GM19025 (cell line): ENCODE results near the gene NOS2.
"Not testable (repeated sequence)": the region's sequence is repeated elsewhere in the genome, so short reads cannot be mapped to it uniquely, and the experiment has no call there.

Experiments
- ATAC-seq: cut with Tn5 transposase; IDR thresholded peaks from one replicate; pipeline ENCODE4 v1.9.1; 2021; ENCODE audit warnings: mild to moderate bottlenecking, low read depth, moderate library complexity; ENCODE audit not compliant: unreplicated experiment

The NOS2 gene

DNA sequence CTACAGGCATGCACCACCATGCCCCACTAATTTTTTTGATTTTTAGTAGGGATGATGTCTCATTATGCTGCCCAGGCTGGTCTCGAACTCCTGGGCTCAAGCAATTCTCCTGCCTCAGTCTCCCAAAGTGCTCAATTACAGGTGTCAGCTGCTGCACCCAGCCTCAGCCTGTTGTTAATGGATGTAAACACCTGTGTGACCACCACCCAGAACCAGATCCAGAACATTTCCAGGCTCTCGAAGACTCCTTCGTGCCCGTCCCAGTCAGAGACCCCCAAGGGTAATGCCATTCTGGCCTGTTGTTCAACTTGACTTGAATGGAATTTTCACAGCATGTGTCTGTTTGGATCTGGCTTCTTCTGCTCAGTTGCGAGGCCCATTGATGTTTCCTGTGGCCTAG, 59.8 kb downstream of the NOS2 start:
- not testable (repeated sequence) for ATAC-seq

- no peak for ATAC-seq
These were observed 66.6 kb downstream of the NOS2 start for GRCh38 chr17:27733773-27734172.

GRCh38 chr17:27732746-27733145, 67.6 kb downstream of the NOS2 start:
- ATAC-seq: not testable (repeated sequence)

- not testable (repeated sequence) for ATAC-seq
These were observed 74.3 kb downstream of the NOS2 start for GRCh38 chr17:27725982-27726381.

GRCh38 chr17:27721797-27722196, 78.5 kb downstream of the NOS2 start:
- no peak for ATAC-seq
